ENCODE data around the gene LRMDA. TPM values are rescaled to one million over a fixed set of nuclear protein-coding genes. Genes with fewer than 3 reads are reported as not detected.

LRMDA gene
- total RNA-seq, 1 experiment from 2014 or later: 4.8 TPM

- no peaks in the 10 kb centered on the region for H3K4me1 ChIP-seq (ENCODE audit: control insufficient read depth in 1 of 2, insufficient read depth in 2 of 2, low read length in 2 of 2)
- H2AFZ ChIP-seq (ENCODE audit: low read depth, low read length, poor library complexity, severe bottlenecking): no peak overlapping the region
- no TSS peak for BruUV-seq (replicated peaks)
- H3K4me2 ChIP-seq (ENCODE audit: low read length): no peak overlapping the region
- no peak for DNase-seq (ENCODE audit: low read depth, low spot score)
- H3K9me2 ChIP-seq (ENCODE audit: insufficient read depth): no peaks in the 10 kb centered on the region
- no peaks in the 10 kb centered on the region for H3K36me3 ChIP-seq (ENCODE audit: control insufficient read depth in 1 of 2, insufficient read depth in 2 of 2, low read length in 2 of 2)
- RAD21 ChIA-PET (ENCODE audit: low non-redundant PET in 1 of 2, low total read pairs in 2 of 2, uncharacterized antibody in 2 of 2, unreplicated experiment in 2 of 2): no interaction called here
- 0 out of 2 replicates have a peak, but pooled peaks cover under 1% of the 10 kb centered on the region for H3K27me3 ChIP-seq (ENCODE audit: insufficient read depth, low read length)
- H3K4me3 ChIP-seq (replicated peaks in 1 of 2; ENCODE audit: low read depth in 1 of 2, low read length in 2 of 2): no peak overlapping the region
- TF ChIP-seq FOSL1 (IDR thresholded peaks at IDR 0.05; ENCODE audit: low read depth) (no peak), CTCF (IDR thresholded peaks at IDR 0.05 in 2 of 3, conservative IDR thresholded peaks at IDR 0.05 in 1 of 3; ENCODE audit: borderline replicate concordance in 1 of 3, insufficient read depth in 1 of 3, low read depth in 2 of 3, low read length in 2 of 3) (peak in 1 of 3 experiments; percentile 27; a peak in 2 of 6 replicates)
- H3K9me3 ChIP-seq (ENCODE audit: control insufficient read depth in 1 of 2, insufficient read depth in 1 of 2, low read depth in 1 of 2, low read length in 2 of 2): no peaks in the 10 kb centered on the region
- no peaks in the 10 kb centered on the region for H3K79me2 ChIP-seq (ENCODE audit: insufficient read depth, low read length)
- no peak overlapping the region for H3K9ac ChIP-seq (ENCODE audit: low read length)
- POLR2A ChIA-PET: no interaction called here
- ATAC-seq: no peak
- H4K20me1 ChIP-seq (ENCODE audit: insufficient read depth): no peaks in the 10 kb centered on the region
- no peak overlapping the region for H3K27ac ChIP-seq (ENCODE audit: low read depth, low read length)
- CTCF ChIA-PET: interaction anchor here (1.1 kb wide), 1 partner anchor 9 kb away, joined by 3 read pairs; no protein-coding TSS in a partner anchor
- intact Hi-C loops (cut with micrococcal nuclease): loop anchor here (10.0 kb wide), 1 partner anchor 670 kb away; no protein-coding TSS in a partner anchor
Observed at GRCh38 chr10:76315240-76315639, 883.8 kb downstream of the LRMDA start.

GRCh38 chr10:76316234-76316633, 884.8 kb downstream of the LRMDA start:
- ChIA-PET RAD21 (ENCODE audit: low non-redundant PET in 1 of 2, low total read pairs in 2 of 2, uncharacterized antibody in 2 of 2, unreplicated experiment in 2 of 2) (no interaction called here), POLR2A (no interaction called here), CTCF (no interaction called here)
- no peak overlapping the region for H3K9ac ChIP-seq (ENCODE audit: low read length)
- no peaks in the 10 kb centered on the region for H3K4me1 ChIP-seq (ENCODE audit: control insufficient read depth in 1 of 2, insufficient read depth in 2 of 2, low read length in 2 of 2)
- no peak overlapping the region for H3K4me2 ChIP-seq (ENCODE audit: low read length)
- H3K9me3 ChIP-seq (ENCODE audit: control insufficient read depth in 1 of 2, insufficient read depth in 1 of 2, low read depth in 1 of 2, low read length in 2 of 2): no peaks in the 10 kb centered on the region
- 0 out of 2 replicates have a peak, but pooled peaks cover 3% of the 10 kb centered on the region for H3K27me3 ChIP-seq (ENCODE audit: insufficient read depth, low read length)
- H3K9me2 ChIP-seq (ENCODE audit: insufficient read depth): no peaks in the 10 kb centered on the region
- no peak overlapping the region for H2AFZ ChIP-seq (ENCODE audit: low read depth, low read length, poor library complexity, severe bottlenecking)
- no peak overlapping the region for H3K4me3 ChIP-seq (replicated peaks in 1 of 2; ENCODE audit: low read depth in 1 of 2, low read length in 2 of 2)
- DNase-seq (ENCODE audit: low read depth, low spot score) (no peak), ATAC-seq (no peak)
- H4K20me1 ChIP-seq (ENCODE audit: insufficient read depth): no peaks in the 10 kb centered on the region
- H3K36me3 ChIP-seq (ENCODE audit: control insufficient read depth in 1 of 2, insufficient read depth in 2 of 2, low read length in 2 of 2): no peaks in the 10 kb centered on the region
- intact Hi-C loops (cut with micrococcal nuclease): loop anchor here (10.0 kb wide), 1 partner anchor 669 kb away; no protein-coding TSS in a partner anchor
- no TSS peak for BruUV-seq (replicated peaks)
- no peaks in the 10 kb centered on the region for H3K79me2 ChIP-seq (ENCODE audit: insufficient read depth, low read length)
- H3K27ac ChIP-seq (ENCODE audit: low read depth, low read length): no peak overlapping the region
- TF ChIP-seq RAD21 (IDR thresholded peaks at IDR 0.05; ENCODE audit: low read depth): no peak
- TF ChIP-seq ELF1 (IDR thresholded peaks at IDR 0.05; ENCODE audit: borderline replicate concordance, low read depth): no peak
- no peak for TF ChIP-seq EZH2 (IDR thresholded peaks at IDR 0.05)
- no peak for TF ChIP-seq ATF3 (IDR thresholded peaks at IDR 0.05)
- TF ChIP-seq CBX3 (IDR thresholded peaks at IDR 0.05; ENCODE audit: low read depth): no peak
- no peak for TF ChIP-seq CTCF (IDR thresholded peaks at IDR 0.05 in 2 of 3, conservative IDR thresholded peaks at IDR 0.05 in 1 of 3; ENCODE audit: borderline replicate concordance in 1 of 3, insufficient read depth in 1 of 3, low read depth in 2 of 3, low read length in 2 of 3)
- TF ChIP-seq ZFX (IDR thresholded peaks at IDR 0.05): no peak
- TF ChIP-seq CEBPB (IDR thresholded peaks at IDR 0.05; ENCODE audit: low read depth): no peak
- no peak for TF ChIP-seq REST (IDR thresholded peaks at IDR 0.05; ENCODE audit: low read depth)
- no peak for TF ChIP-seq POLR2AphosphoS5 (IDR thresholded peaks at IDR 0.05; ENCODE audit: low read depth, low read length)
- TF ChIP-seq TCF7L2 (IDR thresholded peaks at IDR 0.05; ENCODE audit: borderline replicate concordance, extremely low read depth, insufficient read depth, insufficient read length): no peak

Measured in HCT116 (cell line).